ENCODE data around the gene MCUB.
"Not testable (repeated sequence)": the region's sequence is repeated elsewhere in the genome, so short reads cannot be mapped to it uniquely, and the experiment has no call there.

The MCUB gene, protein sequence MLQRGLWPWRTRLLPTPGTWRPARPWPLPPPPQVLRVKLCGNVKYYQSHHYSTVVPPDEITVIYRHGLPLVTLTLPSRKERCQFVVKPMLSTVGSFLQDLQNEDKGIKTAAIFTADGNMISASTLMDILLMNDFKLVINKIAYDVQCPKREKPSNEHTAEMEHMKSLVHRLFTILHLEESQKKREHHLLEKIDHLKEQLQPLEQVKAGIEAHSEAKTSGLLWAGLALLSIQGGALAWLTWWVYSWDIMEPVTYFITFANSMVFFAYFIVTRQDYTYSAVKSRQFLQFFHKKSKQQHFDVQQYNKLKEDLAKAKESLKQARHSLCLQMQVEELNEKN

GRCh38 chr4:109559983-109560686, at the start of gene MCUB:
Gene MCUB (plus strand): TSS chr4:109560246. CDS start chr4:109560338, 92 bp downstream.
- in situ Hi-C loops (cut with HindIII; ENCODE audit: low sequenced_read_pairs): no loop called here

DNA sequence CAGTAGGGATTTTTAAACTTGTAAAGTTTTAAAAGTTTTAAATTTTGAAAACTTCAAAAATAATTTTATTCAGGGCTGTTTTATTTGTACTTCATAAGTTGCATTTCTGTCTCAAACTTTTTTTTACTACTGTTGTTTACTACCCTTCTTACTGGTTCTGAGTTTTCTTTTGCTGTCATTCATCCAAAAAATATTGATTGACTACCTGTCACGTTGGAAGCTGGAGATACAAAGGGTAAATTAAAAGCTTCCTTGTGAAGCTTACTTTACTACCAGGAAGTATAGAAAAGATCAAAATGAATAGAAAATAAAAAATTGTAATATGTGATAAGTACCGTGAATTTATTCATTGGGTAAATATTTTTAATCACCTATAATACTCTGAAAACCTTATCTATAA, 49.4 kb upstream of the MCUB start:
- in situ Hi-C loops (cut with HindIII; ENCODE audit: low sequenced_read_pairs): no loop called here

DNA sequence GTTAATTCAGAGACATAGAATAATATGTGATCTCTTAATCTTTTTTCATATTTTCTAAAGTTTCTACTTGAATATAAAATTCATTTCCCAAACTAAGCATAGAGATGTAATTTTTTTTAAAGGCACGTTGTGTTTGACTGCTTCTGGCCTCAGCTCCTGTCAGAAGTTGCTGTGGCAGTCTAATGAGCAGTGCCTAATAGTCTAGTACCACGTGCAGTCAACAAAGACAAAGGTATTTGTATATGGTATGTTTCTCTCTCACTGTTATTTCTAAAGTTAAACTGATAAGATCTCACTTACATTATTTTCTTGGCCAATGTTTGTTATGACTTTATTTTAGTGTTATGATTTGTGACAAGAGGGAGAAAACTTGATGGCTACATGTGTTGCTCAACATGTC, 48.6 kb upstream of the MCUB start:
- in situ Hi-C loops (cut with HindIII; ENCODE audit: low sequenced_read_pairs): no loop called here

GRCh38 chr4:109513368-109513767, 46.7 kb upstream of the MCUB start:
- in situ Hi-C loops (cut with HindIII; ENCODE audit: low sequenced_read_pairs): not testable (repeated sequence)

- in situ Hi-C loops (cut with HindIII; ENCODE audit: low sequenced_read_pairs): no loop called here
These were observed 27.9 kb upstream of the MCUB start for GRCh38 chr4:109532182-109532581.

GRCh38 chr4:109545401-109545800, 14.6 kb upstream of the MCUB start:
- in situ Hi-C loops (cut with HindIII; ENCODE audit: low sequenced_read_pairs): no loop called here

GRCh38 chr4:109547394-109547793, 12.7 kb upstream of the MCUB start:
- in situ Hi-C loops (cut with HindIII; ENCODE audit: low sequenced_read_pairs): no loop called here

- in situ Hi-C loops (cut with HindIII; ENCODE audit: low sequenced_read_pairs): no loop called here
These were observed 11.4 kb upstream of the MCUB start for GRCh38 chr4:109548655-109549054.

GRCh38 chr4:109552237-109552636, 7.8 kb upstream of the MCUB start:
- in situ Hi-C loops (cut with HindIII; ENCODE audit: low sequenced_read_pairs): no loop called here

DNA sequence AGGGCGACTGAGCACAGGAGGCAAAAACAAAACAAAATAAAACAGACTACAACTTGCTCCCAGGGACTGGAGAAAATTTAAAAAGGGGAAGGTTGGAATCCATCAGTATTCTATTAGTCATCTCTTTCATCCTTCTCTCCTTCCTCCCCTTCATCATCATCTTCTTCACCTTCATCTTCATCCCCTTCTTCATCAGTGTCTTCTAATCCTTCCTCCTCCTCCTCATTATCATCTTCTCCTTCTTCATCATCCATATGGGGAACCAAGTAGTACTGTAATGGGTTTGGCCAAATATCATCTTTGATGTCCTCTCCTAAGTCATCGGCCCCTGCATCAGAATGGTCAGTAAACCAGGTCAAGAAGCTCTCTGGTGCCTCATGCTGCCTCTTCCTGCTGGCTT, 6.9 kb upstream of the MCUB start:
- in situ Hi-C loops (cut with HindIII; ENCODE audit: low sequenced_read_pairs): no loop called here

- in situ Hi-C loops (cut with HindIII; ENCODE audit: low sequenced_read_pairs): no loop called here
These were observed 5.1 kb upstream of the MCUB start for GRCh38 chr4:109554971-109555370.

- in situ Hi-C loops (cut with HindIII; ENCODE audit: low sequenced_read_pairs): no loop called here
These were observed 2.6 kb upstream of the MCUB start for GRCh38 chr4:109557433-109557832.

GRCh38 chr4:109558095-109558494, 2.0 kb upstream of the MCUB start:
- in situ Hi-C loops (cut with HindIII; ENCODE audit: low sequenced_read_pairs): not testable (repeated sequence)

GRCh38 chr4:109559625-109559982, 442 bp upstream of the MCUB start:
- in situ Hi-C loops (cut with HindIII; ENCODE audit: low sequenced_read_pairs): no loop called here

DNA sequence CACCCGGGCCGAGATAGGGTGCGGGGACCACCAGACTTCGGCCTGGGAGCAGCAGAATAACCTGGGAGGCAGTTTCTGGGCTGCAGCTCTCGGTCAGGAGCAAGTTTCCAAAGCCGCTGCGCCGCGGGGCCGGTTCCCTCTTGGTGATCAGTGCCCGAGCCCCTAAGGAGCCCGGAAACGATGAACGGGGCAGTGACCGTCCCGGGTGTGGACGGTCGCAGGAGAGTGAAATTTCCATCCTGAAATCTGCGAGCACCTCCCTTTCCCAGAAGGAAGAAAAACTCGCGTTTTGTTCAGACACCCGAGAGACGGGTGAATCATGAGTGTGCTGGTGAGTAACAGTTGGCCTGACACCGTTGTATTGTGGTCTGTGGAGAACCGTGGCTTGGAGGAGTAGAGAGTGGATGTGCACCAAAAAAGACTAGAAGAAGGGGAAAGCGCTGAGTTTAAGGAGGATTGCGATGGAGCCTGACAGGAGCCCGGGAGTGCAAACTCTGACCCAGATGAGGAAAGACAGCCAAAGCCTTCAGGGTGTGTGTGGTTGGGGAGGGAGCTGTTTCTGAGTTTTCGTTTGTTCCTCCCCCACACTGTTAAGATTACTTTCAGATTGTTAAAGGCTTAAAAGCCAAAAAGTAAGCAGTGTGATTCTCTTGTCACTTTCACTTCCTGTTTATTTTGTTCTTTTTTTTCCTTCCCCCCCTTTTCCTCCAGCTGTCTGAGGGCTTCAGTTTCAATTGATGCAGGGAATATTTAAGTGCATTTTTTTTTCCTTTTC, 828 bp downstream of the MCUB start:
- in situ Hi-C loops (cut with HindIII; ENCODE audit: low sequenced_read_pairs): no loop called here

DNA sequence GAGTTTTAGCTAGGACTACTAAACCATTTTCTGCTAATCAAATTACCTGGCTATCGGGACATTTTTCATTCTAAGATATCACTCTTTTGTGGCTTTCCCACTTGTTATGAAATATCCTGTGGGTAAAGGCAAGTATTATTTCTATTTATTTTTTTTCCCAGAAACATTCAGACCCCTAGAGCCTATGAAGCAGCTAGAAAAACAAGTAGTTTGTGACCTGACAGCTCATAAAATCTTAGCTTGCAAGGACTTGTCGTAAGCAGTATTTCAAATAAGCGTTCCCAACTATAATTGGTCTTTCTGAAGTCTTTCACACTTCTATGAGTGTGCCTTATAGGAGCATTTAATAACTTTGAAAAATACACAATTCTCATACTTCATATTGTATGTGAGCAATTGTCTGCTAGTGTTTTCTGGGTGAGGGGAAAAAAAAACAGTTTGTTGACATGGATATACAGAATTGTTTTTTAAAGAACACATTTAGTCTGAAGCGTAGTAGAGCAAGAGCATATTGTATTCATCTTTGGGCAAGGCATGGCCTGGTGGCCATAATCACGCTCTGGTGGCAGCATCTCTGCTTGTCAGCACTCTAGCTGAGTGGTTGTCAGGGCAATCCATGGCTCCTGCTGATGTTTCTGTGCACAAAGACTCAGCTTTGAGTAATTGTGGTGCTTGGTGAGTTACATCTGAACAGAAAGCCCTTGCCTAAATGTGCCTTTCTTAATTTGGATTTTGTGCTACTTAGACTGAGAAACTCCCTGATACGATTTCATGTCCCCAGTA, 2.6 kb downstream of the MCUB start:
- in situ Hi-C loops (cut with HindIII; ENCODE audit: low sequenced_read_pairs): no loop called here

DNA sequence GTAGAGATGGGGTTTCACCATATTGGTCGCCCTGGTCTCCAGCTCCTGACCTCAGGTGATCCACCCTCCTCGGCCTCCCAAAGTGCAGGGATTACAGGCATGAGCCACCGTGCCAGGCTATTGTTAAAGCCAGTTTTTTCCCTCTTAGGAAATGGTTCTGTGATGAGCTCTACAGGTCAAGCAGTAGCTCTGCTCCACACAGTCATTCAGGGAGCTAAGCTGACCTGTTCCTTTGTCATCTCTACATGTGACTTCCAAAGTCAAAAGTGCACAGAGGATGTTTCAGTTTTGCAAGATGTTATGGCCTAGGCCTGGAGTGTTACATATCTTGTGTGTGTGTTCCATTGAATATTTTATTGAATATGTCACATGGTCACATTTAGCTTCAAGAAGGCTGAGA, 11.4 kb downstream of the MCUB start:
- in situ Hi-C loops (cut with HindIII; ENCODE audit: low sequenced_read_pairs): no loop called here

- in situ Hi-C loops (cut with HindIII; ENCODE audit: low sequenced_read_pairs): no loop called here
These were observed 12.1 kb downstream of the MCUB start for GRCh38 chr4:109572154-109572553.

- in situ Hi-C loops (cut with HindIII; ENCODE audit: low sequenced_read_pairs): no loop called here
These were observed 14.4 kb downstream of the MCUB start for GRCh38 chr4:109574443-109574850.

DNA sequence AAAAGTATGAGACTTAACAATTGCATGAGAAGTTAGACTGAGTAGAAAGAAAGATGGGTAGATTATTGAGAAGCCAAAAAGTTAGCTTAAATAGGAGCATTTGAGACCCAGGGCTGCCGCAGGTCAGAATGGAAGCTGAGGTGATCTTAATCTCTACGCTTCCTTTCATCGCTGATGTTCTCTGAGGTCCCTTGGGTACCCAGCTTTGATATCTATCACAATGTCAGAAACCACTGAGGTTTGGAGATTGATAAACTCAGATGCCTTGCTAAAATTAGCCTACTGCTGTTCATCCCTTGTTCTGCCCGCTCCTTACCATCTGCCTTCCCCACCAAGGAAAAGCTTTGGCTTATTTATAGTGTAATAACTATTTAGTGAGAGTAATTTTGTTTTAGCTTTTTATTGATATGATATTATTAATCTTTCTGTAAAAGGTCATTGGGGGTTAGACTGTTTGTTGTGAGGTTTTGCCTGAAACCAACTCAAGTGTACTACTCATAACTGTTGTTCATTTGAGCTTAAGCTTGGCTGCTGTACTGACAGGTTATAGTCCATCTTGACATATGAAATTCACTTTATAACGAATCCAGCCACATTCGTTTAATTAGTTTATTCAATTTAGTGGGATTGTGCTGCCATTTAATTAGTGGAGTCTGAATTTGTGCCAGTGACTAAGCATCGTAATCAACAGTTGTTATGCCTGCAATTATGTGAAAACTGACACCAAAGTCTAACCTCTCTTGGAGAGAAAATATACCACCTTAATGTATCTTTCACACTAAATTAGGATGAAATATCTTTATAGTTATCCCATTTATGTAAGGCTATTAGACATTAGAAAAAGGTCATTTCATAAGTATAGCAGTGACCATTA, 15.1 kb downstream of the MCUB start:
- in situ Hi-C loops (cut with HindIII; ENCODE audit: low sequenced_read_pairs): no loop called here

All from DLD1 (cell line).